GM12878 (cell line): ENCODE measurements around the gene WNK2.

Experiments used
- CHD2 ChIP-seq: IDR thresholded peaks from 2 replicates; pipeline ENCODE4 v1.6.1; 2011; ENCODE audit warnings: low read depth, low read length, improper control_type of control experiment, borderline replicate concordance
- CTCF ChIP-seq, 3 experiments: IDR thresholded peaks in 2 of 3; conservative IDR thresholded peaks in 1 of 3; 2 replicates each; pipeline ENCODE4 v1.5.1; 2011; ENCODE audit warnings: low read depth in 3 of 3, low read length in 3 of 3, mild to moderate bottlenecking in 3 of 3, control low read depth in 2 of 3, moderate library complexity in 2 of 3, inconsistent platforms in 1 of 3, mixed read lengths in 1 of 3; ENCODE audit not compliant: control insufficient read depth in 2 of 3, insufficient read depth in 1 of 3; ENCODE audit errors: extremely low read depth in 1 of 3
- DPF2 ChIP-seq: fragments of 450-650 bp; IDR thresholded peaks from 2 replicates; pipeline ENCODE4 v1.6.1; 2017; ENCODE audit warnings: mild to moderate bottlenecking
- HCFC1 ChIP-seq: fragments of 150-350 bp; IDR thresholded peaks from 2 replicates; pipeline ENCODE4 v1.6.1; 2014; ENCODE audit warnings: low read length
- IRF5 ChIP-seq: fragments of 450-650 bp; IDR thresholded peaks from 2 replicates; pipeline ENCODE4 v1.6.1; 2017; ENCODE audit warnings: borderline replicate concordance
- MXI1 ChIP-seq: fragments of 150-350 bp; IDR thresholded peaks from 2 replicates; pipeline ENCODE4 v1.6.1; 2011; ENCODE audit warnings: low read depth, mild to moderate bottlenecking, inconsistent platforms, low read length, improper control_type of control experiment
- POLR2A ChIP-seq: IDR thresholded peaks from 2 replicates; pipeline ENCODE4 v1.6.1; 2011; ENCODE audit warnings: low read depth, mild to moderate bottlenecking, low read length
- POLR2AphosphoS5 ChIP-seq: IDR thresholded peaks from 2 replicates; pipeline ENCODE4 v1.6.1; 2011; ENCODE audit warnings: mild to moderate bottlenecking, low read length, inconsistent platforms
- RFX5 ChIP-seq: IDR thresholded peaks from 2 replicates; pipeline ENCODE4 v1.6.1; 2011; ENCODE audit warnings: low read depth, low read length, improper control_type of control experiment
- SMAD1 ChIP-seq: fragments of 450-650 bp; IDR thresholded peaks from 2 replicates; pipeline ENCODE4 v1.6.1; 2018; ENCODE audit warnings: mild to moderate bottlenecking, low read depth; ENCODE audit not compliant: partially characterized antibody
- TAF1 ChIP-seq: IDR thresholded peaks from 2 replicates; pipeline ENCODE4 v1.6.1; 2011; ENCODE audit warnings: mild to moderate bottlenecking, low read depth, low read length, borderline replicate concordance
- TARDBP ChIP-seq: IDR thresholded peaks from 2 replicates; pipeline ENCODE4 v1.6.1; 2016; ENCODE audit warnings: borderline replicate concordance
- ZZZ3 ChIP-seq: IDR thresholded peaks from 2 replicates; pipeline ENCODE4 v1.6.1; 2011; ENCODE audit warnings: low read depth; ENCODE audit not compliant: control insufficient read depth, insufficient read length

GRCh38 chr9:93276973-93277372 is 93.0 kb downstream of the WNK2 start:
- no peak for TF ChIP-seq TAF1
- no peak for TF ChIP-seq SMAD1
- no peak for TF ChIP-seq CHD2
- no peak for TF ChIP-seq MXI1
- no peak for TF ChIP-seq POLR2A
- TF ChIP-seq TARDBP = no peak
- TF ChIP-seq CTCF (IDR thresholded peaks at IDR 0.05 in 2 of 3, conservative IDR thresholded peaks at IDR 0.05 in 1 of 3; ENCODE audit: control insufficient read depth in 2 of 3, extremely low read depth in 1 of 3, insufficient read depth in 1 of 3, low read depth in 3 of 3, low read length in 3 of 3) = peak in 1 of 3 experiments; percentile 25; a peak in 1 of 6 replicates
- no peak for TF ChIP-seq POLR2AphosphoS5
- no peak for TF ChIP-seq HCFC1
- TF ChIP-seq DPF2 = no peak
- no peak for TF ChIP-seq ZZZ3
- no peak for TF ChIP-seq RFX5
- TF ChIP-seq IRF5 = no peak
